ENCODE data around the gene NACAD. TPM values are rescaled to one million over a fixed set of nuclear protein-coding genes. Genes with fewer than 3 reads are reported as not detected.

Gene NACAD
- total RNA-seq, 6 donors from 2014 or later, result 1.0 to 4.3 (median 2.3) TPM

DNA sequence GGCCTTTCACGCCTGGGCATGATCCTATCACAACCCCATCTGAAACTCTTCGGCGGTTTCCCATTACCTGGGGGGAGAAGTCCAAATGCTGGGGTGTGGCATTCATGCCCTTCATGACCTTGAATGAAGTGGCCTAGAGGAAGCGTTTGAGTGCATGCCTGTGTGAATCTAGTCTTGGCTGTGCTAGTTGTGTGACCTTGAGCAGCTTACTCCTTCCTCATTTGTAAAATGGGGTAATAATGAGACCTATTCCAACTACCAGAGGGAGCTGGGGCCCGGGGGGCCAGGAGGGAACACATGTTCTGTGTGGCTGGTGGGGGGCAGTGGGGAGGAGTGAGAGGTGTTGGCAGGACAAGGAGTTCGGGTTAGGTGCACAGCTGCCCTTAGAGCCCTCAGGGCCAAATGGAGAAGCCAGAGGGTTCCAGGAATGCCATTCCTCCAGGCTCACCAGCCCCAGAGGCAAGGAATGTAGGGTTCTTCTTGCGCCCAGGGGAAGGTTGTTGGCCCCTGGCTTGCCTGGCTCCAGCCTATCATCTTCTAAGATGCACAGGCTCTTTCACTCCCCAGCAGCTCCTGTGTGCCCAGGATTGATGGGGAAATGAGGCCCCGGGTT, 44.0 kb upstream of the NACAD start:
- Histone ChIP-seq H3K27ac (no peak overlapping the region), H3K27me3 (no peaks in the 10 kb centered on the region), H3K36me3 (no peaks in the 10 kb centered on the region), H3K4me3 (no peak overlapping the region), H3K9me3 (no peaks in the 10 kb centered on the region), H3K4me1 (no peaks in the 10 kb centered on the region)
- ATAC-seq (ENCODE audit: low FRiP score in 2 of 2) (no peak), DNase-seq (no peak)
- 78 to 87% methylated on average over 6 to 8 of the region's 8 CpGs for WGBS, 2 donors
- no peak for TF ChIP-seq POLR2AphosphoS5 (IDR thresholded peaks at IDR 0.05)

- no peaks in the 10 kb centered on the region for H3K4me1 ChIP-seq
- no peak for TF ChIP-seq POLR2A (IDR thresholded peaks at IDR 0.05)
- no peak overlapping the region for H3K27ac ChIP-seq
- ATAC-seq (ENCODE audit: low FRiP score in 2 of 2) (no peak), DNase-seq (no peak)
- no peaks in the 10 kb centered on the region for H3K27me3 ChIP-seq
- no peaks in the 10 kb centered on the region for H3K9me3 ChIP-seq
- whole genome bisulfite sequencing, 2 donors, result 68 to 77% methylated on average over 4 of the region's 4 CpGs
- H3K4me3 ChIP-seq, result no peak overlapping the region
- no peaks in the 10 kb centered on the region for H3K36me3 ChIP-seq
Observed at GRCh38 chr7:45131891-45132290, 43.1 kb upstream of the NACAD start.

DNA sequence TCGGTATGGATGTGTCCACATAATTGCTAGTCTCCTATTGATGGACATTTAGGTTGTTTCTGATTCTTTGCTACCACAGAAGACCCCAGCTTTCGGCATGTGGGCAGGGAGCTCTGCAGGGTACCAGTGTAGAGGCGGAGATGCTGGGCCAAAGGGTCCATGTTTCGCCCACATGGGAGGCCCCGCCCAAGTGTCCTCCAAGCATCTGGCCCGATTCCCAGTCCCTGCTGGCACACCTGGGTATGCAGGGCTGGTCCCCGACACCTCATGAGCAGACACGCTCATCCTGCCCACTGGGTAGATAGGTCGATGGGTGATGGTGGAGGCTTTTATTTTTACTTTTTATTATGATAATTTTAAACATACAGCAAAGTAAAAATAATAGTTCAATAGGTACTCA, 42.1 kb upstream of the NACAD start:
- ATAC-seq (ENCODE audit: low FRiP score in 2 of 2) (no peak), DNase-seq (no peak)
- Histone ChIP-seq H3K4me3 (no peak overlapping the region), H3K9me3 (no peaks in the 10 kb centered on the region), H3K4me1 (no peaks in the 10 kb centered on the region), H3K27ac (no peak overlapping the region), H3K27me3 (no peaks in the 10 kb centered on the region), H3K36me3 (no peaks in the 10 kb centered on the region)
- WGBS, 2 donors, result 81 to 84% methylated on average over 5 to 9 of the region's 9 CpGs
- TF ChIP-seq POLR2AphosphoS5 (IDR thresholded peaks at IDR 0.05), result no peak
- TF ChIP-seq POLR2A (IDR thresholded peaks at IDR 0.05), result no peak
- no peak for TF ChIP-seq EP300 (IDR thresholded peaks at IDR 0.05)
- TF ChIP-seq, protein P1, sequence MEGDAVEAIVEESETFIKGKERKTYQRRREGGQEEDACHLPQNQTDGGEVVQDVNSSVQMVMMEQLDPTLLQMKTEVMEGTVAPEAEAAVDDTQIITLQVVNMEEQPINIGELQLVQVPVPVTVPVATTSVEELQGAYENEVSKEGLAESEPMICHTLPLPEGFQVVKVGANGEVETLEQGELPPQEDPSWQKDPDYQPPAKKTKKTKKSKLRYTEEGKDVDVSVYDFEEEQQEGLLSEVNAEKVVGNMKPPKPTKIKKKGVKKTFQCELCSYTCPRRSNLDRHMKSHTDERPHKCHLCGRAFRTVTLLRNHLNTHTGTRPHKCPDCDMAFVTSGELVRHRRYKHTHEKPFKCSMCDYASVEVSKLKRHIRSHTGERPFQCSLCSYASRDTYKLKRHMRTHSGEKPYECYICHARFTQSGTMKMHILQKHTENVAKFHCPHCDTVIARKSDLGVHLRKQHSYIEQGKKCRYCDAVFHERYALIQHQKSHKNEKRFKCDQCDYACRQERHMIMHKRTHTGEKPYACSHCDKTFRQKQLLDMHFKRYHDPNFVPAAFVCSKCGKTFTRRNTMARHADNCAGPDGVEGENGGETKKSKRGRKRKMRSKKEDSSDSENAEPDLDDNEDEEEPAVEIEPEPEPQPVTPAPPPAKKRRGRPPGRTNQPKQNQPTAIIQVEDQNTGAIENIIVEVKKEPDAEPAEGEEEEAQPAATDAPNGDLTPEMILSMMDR (IDR thresholded peaks at IDR 0.05), result no peak

GRCh38 chr7:45129906-45130305, 41.1 kb upstream of the NACAD start:
- ATAC-seq (ENCODE audit: low FRiP score in 2 of 2) (no peak), DNase-seq (no peak)
- 72 to 79% methylated on average over 11 to 12 of the region's 12 CpGs for WGBS, 2 donors
- Histone ChIP-seq H3K4me3 (no peak overlapping the region), H3K36me3 (no peaks in the 10 kb centered on the region), H3K27me3 (no peaks in the 10 kb centered on the region), H3K9me3 (no peaks in the 10 kb centered on the region), H3K27ac (no peak overlapping the region), H3K4me1 (no peaks in the 10 kb centered on the region)
- TF ChIP-seq EP300 (IDR thresholded peaks at IDR 0.05), result no peak
- no peak for TF ChIP-seq POLR2A (IDR thresholded peaks at IDR 0.05)

DNA sequence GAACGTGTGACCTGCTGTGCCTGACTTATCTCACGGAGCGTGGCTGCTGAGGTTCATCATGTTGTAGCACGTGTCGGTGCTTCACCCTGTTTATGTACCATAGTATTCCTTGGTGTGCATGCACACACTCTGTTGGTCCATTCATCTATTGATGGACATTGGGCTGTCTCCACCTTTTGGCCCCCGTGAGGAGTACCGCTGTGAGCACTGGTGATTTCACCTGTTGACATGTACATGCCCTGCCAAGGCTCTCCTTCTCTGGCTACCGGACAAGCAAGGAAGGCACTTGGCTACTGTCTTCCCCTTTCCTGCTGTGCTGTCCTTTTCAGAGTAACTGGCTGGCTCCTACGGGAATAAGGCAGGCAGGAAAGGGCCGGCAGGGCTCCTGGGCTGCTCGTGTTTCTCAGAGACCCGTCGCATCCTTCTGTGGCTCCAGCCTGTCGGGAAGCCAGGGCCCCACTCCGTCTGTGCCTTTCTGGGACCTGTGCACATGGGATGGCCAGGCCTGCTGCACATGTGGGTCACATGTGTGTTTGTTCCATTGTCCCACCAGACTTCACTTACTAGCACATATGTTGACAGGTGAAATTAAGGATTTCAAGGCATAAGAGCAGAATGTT, 40.5 kb upstream of the NACAD start:
- WGBS, 2 donors, result 84 to 85% methylated on average over 8 to 15 of the region's 15 CpGs
- H3K9me3 ChIP-seq, result no peaks in the 10 kb centered on the region
- H3K27me3 ChIP-seq, result no peaks in the 10 kb centered on the region
- no peak overlapping the region for H3K27ac ChIP-seq
- H3K36me3 ChIP-seq, result no peaks in the 10 kb centered on the region
- DNase-seq (no peak), ATAC-seq (ENCODE audit: low FRiP score in 2 of 2) (no peak)
- H3K4me1 ChIP-seq, result no peaks in the 10 kb centered on the region
- TF ChIP-seq EP300 (IDR thresholded peaks at IDR 0.05), result no peak
- no peak for TF ChIP-seq POLR2A (IDR thresholded peaks at IDR 0.05)
- TF ChIP-seq, protein P1 (IDR thresholded peaks at IDR 0.05), result no peak
- no peak for TF ChIP-seq POLR2AphosphoS5 (IDR thresholded peaks at IDR 0.05)
- no peak overlapping the region for H3K4me3 ChIP-seq

GRCh38 chr7:45126920-45127319, 38.2 kb upstream of the NACAD start:
- no peak for DNase-seq

More at GRCh38 chr7:45126920-45127319, 38.2 kb upstream of the NACAD start:
- H3K27me3 ChIP-seq, result no peaks in the 10 kb centered on the region
- peaks cover 0 to 8% (median 2%) of the 10 kb centered on the region in 4 donors for H3K4me1 ChIP-seq
- no peaks in the 10 kb centered on the region for H3K36me3 ChIP-seq
- ATAC-seq (ENCODE audit: low FRiP score in 2 of 2), result no peak
- H3K27ac ChIP-seq, result no peak overlapping the region
- TF ChIP-seq POLR2A (IDR thresholded peaks at IDR 0.05) (no peak), POLR2AphosphoS5 (IDR thresholded peaks at IDR 0.05) (no peak), EP300 (IDR thresholded peaks at IDR 0.05) (no peak)
- TF ChIP-seq, protein P1 (IDR thresholded peaks at IDR 0.05), result no peak
- no peaks in the 10 kb centered on the region for H3K9me3 ChIP-seq
- WGBS, 2 donors, result 73 to 91% methylated on average over 4 to 6 of the region's 6 CpGs
- no peak overlapping the region for H3K4me3 ChIP-seq
